ENCODE results near the gene EXOC4. TPM values are rescaled to one million over a fixed set of nuclear protein-coding genes. Genes with fewer than 3 reads are reported as not detected.
"Not testable (repeated sequence)": the region's sequence is repeated elsewhere in the genome, so short reads cannot be mapped to it uniquely, and the experiment has no call there.

EXOC4 gene
- total RNA-seq, 1 donor from 2014 or later: 66.2 TPM

GRCh38 chr7:133773601-133774000, 520.7 kb downstream of the EXOC4 start:
- DNase-seq (ENCODE audit: extremely low read depth, low read depth, low spot score): no peak

- DNase-seq (ENCODE audit: extremely low read depth, low read depth, low spot score): no peak
These were observed 522.3 kb downstream of the EXOC4 start for GRCh38 chr7:133775201-133775600.

- DNase-seq (ENCODE audit: extremely low read depth, low read depth, low spot score): no peak
These were observed 523.4 kb downstream of the EXOC4 start for GRCh38 chr7:133776266-133776665.

GRCh38 chr7:133777701-133778100, 524.8 kb downstream of the EXOC4 start:
- no peak for DNase-seq (ENCODE audit: extremely low read depth, low read depth, low spot score)

GRCh38 chr7:133778472-133778871, 525.6 kb downstream of the EXOC4 start:
- DNase-seq (ENCODE audit: extremely low read depth, low read depth, low spot score): no peak

- DNase-seq (ENCODE audit: extremely low read depth, low read depth, low spot score): not testable (repeated sequence)
These were observed 526.7 kb downstream of the EXOC4 start for GRCh38 chr7:133779538-133779937.

- DNase-seq (ENCODE audit: extremely low read depth, low read depth, low spot score): no peak
These were observed 528.0 kb downstream of the EXOC4 start for GRCh38 chr7:133780912-133781311.

GRCh38 chr7:133781486-133782090, 528.7 kb downstream of the EXOC4 start:
- no peak for DNase-seq (ENCODE audit: extremely low read depth, low read depth, low spot score)

- no peak for DNase-seq (ENCODE audit: extremely low read depth, low read depth, low spot score)
These were observed 529.6 kb downstream of the EXOC4 start for GRCh38 chr7:133782470-133782869.

- DNase-seq (ENCODE audit: extremely low read depth, low read depth, low spot score): no peak
These were observed 530.4 kb downstream of the EXOC4 start for GRCh38 chr7:133783276-133783675.

GRCh38 chr7:133784486-133785001, 531.7 kb downstream of the EXOC4 start:
- no peak for DNase-seq (ENCODE audit: extremely low read depth, low read depth, low spot score)

- DNase-seq (ENCODE audit: extremely low read depth, low read depth, low spot score): no peak
These were observed 533.6 kb downstream of the EXOC4 start for GRCh38 chr7:133786401-133786937.

- no peak for DNase-seq (ENCODE audit: extremely low read depth, low read depth, low spot score)
These were observed 537.1 kb downstream of the EXOC4 start for GRCh38 chr7:133789974-133790373.

GRCh38 chr7:133790911-133791310, 538.0 kb downstream of the EXOC4 start:
- no peak for DNase-seq (ENCODE audit: extremely low read depth, low read depth, low spot score)

- no peak for DNase-seq (ENCODE audit: extremely low read depth, low read depth, low spot score)
These were observed 541.6 kb downstream of the EXOC4 start for GRCh38 chr7:133794479-133794878.

- no peak for DNase-seq (ENCODE audit: extremely low read depth, low read depth, low spot score)
These were observed 542.3 kb downstream of the EXOC4 start for GRCh38 chr7:133795068-133795665.

GRCh38 chr7:133796782-133797745, 544.2 kb downstream of the EXOC4 start:
- no peak for DNase-seq (ENCODE audit: extremely low read depth, low read depth, low spot score)

GRCh38 chr7:133797818-133798520, 545.1 kb downstream of the EXOC4 start:
- no peak for DNase-seq (ENCODE audit: extremely low read depth, low read depth, low spot score)

- DNase-seq (ENCODE audit: extremely low read depth, low read depth, low spot score): no peak
These were observed 548.5 kb downstream of the EXOC4 start for GRCh38 chr7:133801341-133801740.

GRCh38 chr7:133804127-133804526, 551.2 kb downstream of the EXOC4 start:
- no peak for DNase-seq (ENCODE audit: extremely low read depth, low read depth, low spot score)
